GM21423 (cell line): Measurements from ENCODE around the gene SPATA31C1.
"Not testable (repeated sequence)": the region's sequence is repeated elsewhere in the genome, so short reads cannot be mapped to it uniquely, and the experiment has no call there.

Experiments used
- ATAC-seq: cut with Tn5 transposase; IDR thresholded peaks from one replicate; pipeline ENCODE4 v1.9.1; 2021; ENCODE audit warnings: mild to moderate bottlenecking, moderate library complexity; ENCODE audit not compliant: unreplicated experiment

SPATA31C1 gene

GRCh38 chr9:87917662-87918061 is at the start of gene SPATA31C1:
TSS of gene SPATA31C1 (plus strand) at chr9:87917962.
- not testable (repeated sequence) for ATAC-seq

GRCh38 chr9:87868175-87868574 is 49.6 kb upstream of the SPATA31C1 start:
- ATAC-seq = no peak

DNA sequence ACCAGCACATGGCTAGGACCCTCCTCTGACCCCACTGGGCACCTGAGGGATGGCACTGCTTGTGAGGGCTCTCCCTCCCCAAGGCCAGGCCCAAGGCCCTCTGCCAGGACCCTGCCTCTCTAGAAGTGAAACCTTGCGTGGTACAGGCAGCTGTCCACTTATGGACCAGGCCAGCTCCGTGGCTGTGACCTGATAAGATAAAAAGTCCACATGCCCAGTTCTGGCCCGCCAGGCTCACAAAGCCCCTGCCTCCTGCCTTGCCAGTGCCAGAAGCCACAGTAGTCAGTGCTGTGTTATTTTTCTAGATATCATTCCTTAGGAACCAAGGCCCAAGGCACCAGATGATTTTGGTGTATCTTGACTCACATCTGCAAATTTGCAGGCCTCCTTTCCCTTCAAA is 49.1 kb upstream of the SPATA31C1 start:
- ATAC-seq = no peak

GRCh38 chr9:87869082-87869481 is 48.7 kb upstream of the SPATA31C1 start:
- ATAC-seq = no peak

DNA sequence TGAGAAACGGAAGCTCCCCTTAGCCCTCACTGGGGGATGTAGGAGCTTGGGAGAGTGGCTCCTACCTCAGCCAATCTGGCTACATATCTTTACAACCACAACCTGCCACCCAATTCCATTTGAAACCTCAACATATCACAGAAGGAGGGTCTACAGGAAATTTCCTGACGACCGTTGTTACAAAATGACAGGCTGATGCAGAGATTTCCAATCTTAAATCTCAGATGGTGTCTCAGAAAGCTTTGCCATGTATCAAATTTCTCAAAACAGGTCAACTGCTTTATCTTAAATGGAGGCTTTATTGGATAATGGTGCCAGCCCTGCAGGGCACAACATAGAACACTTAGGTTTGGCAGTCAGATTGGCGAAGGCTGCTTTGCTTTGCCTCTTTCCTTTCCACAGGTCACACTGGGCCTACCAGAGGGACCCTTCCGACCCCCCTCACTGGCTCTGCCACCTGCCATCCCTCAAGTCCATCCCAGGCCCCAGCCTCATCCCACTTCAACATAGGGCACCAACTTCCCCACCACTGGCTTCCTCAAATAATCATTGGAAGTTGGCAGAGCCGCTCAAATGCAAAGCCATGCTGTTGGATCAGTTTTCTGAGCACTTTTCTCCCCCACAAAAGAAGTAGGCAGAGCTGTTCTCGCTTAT is 46.2 kb upstream of the SPATA31C1 start:
- ATAC-seq = no peak

DNA sequence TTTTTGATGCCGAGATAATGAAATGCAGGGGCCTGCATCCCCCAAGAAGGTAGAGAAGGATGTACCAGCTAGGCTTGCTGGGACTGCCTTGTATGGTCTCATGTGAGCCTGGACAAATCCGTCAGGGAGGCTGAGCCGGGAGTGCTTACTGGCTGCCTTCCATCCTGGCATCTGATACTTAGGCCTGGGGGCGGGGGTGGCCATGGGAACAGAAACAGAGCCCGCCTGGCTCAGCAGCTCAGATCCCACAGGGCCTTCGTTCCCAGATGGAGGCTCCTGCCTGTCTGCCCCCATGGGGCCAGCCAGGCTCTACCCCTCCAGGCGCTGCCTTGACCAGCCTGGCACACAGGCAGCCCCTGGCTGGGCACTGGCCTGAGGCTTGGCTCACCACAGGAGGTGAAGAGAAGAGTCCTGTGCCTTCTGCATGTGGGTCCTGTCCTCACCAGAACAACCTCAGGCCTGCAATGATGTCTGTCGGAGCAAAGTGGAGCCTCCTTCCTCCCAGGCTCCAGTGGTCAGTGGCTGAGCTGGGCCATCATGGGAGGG is 45.6 kb upstream of the SPATA31C1 start:
- no peak for ATAC-seq

DNA sequence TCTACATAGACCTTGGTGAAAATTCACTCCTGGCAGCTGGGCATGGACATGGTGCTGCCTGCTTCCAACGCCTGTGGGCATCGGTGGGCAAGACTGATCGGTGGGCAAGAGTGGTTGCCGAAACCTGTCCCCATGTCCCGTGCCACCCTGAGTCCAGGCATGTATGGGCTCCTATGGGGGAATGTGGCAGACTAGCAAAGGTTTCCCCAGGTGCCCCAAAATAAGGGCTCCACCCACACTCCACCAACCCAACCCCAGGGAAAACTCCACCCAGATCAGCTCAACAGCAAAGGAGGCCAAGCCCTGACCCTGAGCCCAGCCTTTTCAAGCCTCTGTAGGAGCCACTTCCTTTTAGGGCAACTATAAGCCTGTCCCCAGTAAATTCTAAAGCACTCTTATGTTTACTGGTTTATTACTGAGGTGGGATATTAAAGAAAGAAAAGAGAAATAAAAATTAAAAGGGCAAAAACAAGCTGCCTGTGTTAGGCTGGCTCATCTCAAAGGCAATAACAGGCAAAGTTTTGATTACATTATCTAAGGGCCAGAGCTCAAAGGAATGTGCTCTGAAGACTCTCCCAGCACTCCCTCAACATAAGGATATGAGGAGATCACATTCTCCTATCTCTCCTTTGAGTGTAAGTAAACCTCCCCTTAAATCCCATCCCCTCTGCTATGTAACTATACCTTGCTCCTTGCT is 44.0 kb upstream of the SPATA31C1 start:
- no peak for ATAC-seq

DNA sequence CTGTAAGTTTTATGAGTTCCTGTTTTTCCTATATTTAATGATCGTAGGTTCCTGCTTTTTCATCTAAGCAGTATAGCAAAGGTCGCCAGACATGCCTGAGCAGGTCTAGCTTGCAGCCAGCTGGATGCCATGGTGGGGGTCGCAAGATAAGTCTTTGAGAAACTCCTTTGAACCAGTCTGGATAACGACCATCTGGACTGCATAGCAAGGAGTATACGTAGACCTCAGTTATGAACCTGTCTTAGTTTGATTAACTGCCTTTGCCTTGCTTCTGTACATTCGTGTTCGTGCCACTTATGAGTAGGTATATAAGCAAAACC is 43.5 kb upstream of the SPATA31C1 start:
- no peak for ATAC-seq

- no peak for ATAC-seq
These were observed 42.7 kb upstream of the SPATA31C1 start for GRCh38 chr9:87875060-87875459.

- ATAC-seq = no peak
These were observed 41.8 kb upstream of the SPATA31C1 start for GRCh38 chr9:87875831-87876545.

DNA sequence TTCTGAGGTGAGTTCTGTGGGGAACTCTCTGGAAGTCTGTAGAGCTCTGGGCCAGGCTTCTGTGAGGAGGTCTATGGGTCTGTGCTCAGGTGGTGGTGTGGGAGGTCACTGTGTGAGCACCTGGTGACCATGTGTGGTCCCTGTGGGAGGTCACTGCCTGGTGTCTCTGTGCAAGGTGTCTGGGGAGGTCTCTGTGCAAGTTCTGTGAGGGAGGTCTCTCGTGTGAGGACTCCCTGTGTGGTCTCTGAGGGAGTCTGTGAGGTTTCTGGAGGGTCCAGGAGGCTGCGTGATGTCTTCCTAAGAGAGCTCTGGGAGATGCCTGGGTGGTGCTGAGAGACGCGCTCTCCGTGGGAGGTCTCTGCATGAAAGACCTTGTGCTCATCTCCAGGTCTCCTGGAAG is 41.1 kb upstream of the SPATA31C1 start:
- no peak for ATAC-seq

DNA sequence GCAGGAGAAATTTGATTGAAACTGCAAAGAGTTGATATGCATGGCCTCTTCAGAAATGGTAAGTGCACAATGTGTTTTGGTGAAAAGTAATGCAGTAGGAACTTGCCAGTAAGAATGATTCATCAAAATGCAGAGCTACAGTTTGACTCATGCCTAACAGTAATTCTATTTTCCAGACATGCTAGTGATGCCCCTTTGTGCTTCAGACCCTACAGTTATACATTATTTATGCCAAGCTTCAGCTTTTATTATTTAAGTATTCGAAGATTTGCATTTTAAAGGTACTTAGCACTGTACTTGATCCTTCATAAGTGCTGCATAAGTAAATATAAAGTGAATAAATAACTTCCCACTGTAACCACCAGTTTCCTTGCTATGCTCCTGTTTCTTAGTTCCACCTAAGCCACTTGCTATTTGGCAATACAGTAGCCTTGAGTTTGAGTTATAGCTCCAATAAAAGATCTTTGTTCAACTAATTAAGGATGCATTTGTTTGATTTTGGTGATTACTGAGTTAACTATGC is 38.7 kb upstream of the SPATA31C1 start:
- no peak for ATAC-seq

DNA sequence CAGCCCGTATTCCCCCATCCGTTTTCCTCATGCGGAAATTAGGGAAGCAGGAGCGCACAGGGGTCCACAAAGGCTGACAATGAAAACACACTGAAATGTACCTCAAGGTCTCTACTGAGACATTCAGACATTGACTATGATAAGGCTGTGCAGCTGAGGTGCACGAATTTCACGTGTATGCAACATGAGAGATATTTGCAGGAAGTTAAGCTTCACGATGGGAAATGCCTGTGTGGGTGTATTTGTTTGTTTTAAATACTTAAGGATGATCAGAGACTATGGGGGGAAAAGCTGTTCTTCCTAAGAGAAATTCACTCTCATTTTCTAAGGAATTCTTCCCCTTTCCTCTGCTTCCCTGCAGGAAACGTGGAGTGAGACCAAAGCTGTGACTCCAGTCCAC is 37.6 kb upstream of the SPATA31C1 start:
- no peak for ATAC-seq

GRCh38 chr9:87880683-87881082 is 37.1 kb upstream of the SPATA31C1 start:
- no peak for ATAC-seq

GRCh38 chr9:87882627-87883026 is 35.1 kb upstream of the SPATA31C1 start, which contains the start of gene SPATA31E1:
TSS of gene SPATA31E1 (plus strand) at chr9:87882877. CDS start at chr9:87882892, 15 bp downstream.
- ATAC-seq = no peak

DNA sequence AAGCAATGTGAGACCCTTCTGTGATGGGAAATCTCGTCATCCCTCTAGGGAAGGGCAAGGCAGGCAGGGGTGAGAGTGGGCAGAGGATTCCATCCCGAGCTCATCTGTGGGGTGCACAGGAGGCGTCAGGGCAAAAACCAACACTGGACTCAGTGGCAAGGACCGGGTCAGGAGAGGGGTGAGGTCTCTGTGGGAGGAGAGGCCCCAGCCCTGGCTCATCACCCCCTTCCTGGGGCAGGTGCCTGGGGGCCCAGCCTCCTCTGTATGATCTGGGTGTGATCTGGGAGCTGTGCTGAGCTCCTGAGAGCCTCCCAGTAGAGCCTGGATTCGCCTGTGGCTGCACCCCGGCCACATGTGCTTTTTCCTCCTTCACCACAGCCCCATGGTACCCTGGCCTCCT is 34.5 kb upstream of the SPATA31C1 start:
- ATAC-seq = no peak

DNA sequence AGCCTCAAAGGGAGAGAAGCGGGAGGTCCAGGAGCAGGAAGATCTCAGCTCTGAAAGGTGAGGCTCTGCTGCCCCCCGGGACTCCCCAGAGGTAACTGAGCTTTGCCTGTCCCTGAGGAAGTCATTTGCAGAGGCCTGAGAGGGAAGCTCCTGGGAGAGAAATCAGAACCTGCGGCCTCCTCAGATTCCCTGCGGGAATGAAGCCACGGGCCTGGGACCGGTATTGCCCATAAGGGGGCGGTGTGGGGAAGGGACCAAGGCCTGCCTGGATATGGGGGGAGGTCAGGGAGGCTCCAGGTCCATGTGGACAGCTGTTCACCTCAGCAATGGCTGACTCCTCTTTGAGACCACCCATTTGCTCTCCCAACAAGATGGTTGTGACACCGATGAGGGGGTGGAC is 33.8 kb upstream of the SPATA31C1 start:
- no peak for ATAC-seq

DNA sequence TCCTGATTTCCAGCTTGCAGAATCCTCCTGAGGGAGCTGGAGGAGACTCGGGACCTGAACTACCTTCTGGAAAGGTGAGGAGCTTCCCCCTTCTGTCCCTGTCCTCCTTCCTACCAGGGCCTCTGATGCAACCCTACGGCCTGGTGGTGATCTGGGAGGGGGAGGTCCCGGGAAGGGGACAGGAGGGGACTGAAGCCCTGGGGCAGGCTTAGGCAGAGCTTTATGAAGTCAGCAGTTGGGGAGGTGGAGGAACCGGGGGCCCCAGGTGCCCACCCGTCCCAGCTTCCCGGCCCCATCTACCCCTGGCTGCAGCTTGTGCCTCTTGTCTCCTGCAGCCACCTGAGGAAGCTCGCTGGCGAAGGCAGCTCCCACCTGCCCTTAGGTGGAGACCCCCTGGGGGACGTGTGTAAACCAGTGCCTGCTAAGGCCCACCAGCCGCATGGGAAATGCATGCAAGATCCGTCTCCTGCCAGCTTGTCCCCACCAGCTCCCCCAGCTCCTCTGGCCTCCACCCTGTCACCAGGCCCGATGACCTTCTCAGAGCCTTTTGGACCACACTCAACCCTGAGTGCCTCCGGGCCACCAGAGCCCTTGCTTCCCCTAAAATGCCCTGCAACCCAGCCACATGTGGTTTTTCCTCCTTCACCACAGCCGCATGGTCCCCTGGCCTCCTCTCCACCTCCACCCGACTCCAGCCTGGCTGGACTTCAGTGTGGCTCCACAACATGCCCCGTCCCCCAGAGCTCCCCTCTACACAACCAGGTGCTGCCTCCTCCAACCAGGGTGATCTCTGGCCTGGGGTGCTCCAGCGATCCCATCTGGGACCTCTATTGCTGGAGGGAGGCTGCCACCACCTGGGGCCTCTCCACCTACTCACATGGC is 32.9 kb upstream of the SPATA31C1 start:
- no peak for ATAC-seq

- no peak for ATAC-seq
These were observed 32.1 kb upstream of the SPATA31C1 start for GRCh38 chr9:87885484-87886189.
